Stimulated activated CD4-positive, alpha-beta T cell treated with anti-CD3 and anti-CD28 coated beads, Interleukin-4, amount 100 ng/mL, for 48 hours (primary cell): ENCODE results near the gene VRK3.
A peak's percentile ranks its signal among the peaks of the same experiment; 100 is the strongest.
"Not testable (repeated sequence)": the region's sequence is repeated elsewhere in the genome, so short reads cannot be mapped to it uniquely, and the experiment has no call there.

ENCODE experiments used
- DNase-seq, 2 donors: peaks; one replicate each; pipeline ENCODE4 v3.0.0-alpha.2; 2020; ENCODE audit warnings: low read depth in 2 of 2

Gene VRK3

DNA sequence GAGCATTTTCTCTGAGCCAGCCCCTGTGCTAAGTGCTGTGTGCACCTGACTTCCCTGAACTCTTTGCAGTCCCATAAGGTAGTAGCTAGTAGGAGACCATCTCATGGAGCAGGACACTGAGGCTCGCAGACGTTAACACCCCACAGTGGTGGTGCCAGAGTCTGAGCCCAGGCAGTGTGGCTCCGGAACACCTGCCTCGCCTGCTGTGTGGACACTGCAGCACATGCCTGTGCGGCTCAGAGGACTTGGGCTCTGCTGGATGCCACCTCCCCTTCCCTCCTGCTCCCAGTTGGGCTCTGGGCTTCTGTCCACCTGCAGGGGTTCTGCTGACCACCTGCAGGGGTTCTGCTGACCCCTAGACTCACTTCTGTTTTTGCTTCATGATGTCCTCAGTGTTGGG lies 37.2 kb downstream of the VRK3 start:
- no peak for DNase-seq

- DNase-seq, result peak; percentile 76 to 82
Observed at GRCh38 chr19:49987159-49987698, 37.9 kb downstream of the VRK3 start.

DNA sequence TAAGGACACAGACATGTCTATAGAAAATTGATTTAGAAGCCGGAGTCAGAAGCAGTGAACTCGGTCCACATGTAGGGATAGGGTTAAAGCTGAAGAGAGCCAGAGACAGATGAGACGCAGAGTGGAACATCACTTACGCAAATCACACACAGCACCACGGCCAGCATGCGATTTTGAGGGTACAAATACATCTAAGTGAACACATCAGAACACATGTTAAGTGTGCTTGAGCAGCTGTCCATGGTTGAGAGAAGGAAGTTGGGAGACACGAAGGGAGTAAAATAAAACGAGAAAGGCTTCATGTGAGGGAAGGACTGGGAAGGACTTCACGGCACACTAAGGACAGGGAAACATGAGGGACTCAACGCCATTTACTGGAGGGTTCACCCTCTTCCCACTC lies 38.8 kb downstream of the VRK3 start:
- no peak for DNase-seq

- DNase-seq, result no peak
Observed at GRCh38 chr19:49985871-49986270, 39.3 kb downstream of the VRK3 start.

DNA sequence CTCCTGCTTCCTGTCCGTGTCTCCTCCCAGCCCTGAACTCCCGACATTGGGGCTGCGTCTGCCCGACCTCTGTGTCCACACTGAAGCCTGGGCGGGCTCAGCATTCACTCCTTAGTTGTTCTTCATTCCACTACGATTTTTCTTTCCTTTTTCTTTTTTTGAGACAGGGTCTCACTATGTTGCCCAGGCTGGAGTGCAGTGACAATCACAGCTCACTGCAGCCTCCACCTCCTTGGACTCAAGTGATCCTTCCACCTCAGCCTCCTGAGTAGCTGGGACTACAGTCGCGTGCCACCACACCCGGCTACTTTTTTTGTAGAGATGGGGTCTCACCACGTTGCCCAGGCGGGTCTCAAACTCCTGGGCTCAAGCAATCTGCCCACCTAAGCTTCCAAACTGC lies 40.7 kb downstream of the VRK3 start:
- DNase-seq, result no peak

DNA sequence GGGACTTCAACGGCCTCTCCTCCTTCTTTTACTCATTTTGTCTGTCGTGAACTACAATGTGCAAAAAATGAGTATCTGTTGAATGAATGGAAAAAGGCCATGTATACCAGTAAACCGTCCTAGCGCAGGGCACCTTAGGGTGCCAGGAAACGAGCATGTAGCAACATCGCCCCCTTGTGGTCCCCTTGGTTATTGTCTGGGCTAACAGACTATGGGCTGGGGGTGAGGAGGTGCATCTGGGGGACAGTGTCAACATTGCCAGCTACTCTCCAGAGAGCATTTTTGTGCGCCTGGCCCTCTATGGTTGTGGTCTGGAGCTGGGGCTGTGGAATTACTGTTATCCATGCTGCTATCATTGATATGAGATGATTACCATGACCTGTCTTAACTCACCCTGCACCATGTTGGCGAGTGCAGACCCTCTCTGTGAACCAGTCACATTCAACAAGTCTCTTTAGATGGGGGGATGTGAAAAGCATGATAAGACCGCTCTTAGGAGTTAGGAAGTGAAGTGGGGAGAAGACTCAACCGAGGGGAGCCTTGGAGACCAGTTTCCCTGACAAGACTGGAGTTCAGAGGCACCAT lies 41.4 kb downstream of the VRK3 start:
- peak; percentile 68 to 85 for DNase-seq

- no peak for DNase-seq
Observed at GRCh38 chr19:49981603-49982593, 43.3 kb downstream of the VRK3 start.

GRCh38 chr19:49978324-49978723 lies 46.8 kb downstream of the VRK3 start:
- no peak for DNase-seq

DNA sequence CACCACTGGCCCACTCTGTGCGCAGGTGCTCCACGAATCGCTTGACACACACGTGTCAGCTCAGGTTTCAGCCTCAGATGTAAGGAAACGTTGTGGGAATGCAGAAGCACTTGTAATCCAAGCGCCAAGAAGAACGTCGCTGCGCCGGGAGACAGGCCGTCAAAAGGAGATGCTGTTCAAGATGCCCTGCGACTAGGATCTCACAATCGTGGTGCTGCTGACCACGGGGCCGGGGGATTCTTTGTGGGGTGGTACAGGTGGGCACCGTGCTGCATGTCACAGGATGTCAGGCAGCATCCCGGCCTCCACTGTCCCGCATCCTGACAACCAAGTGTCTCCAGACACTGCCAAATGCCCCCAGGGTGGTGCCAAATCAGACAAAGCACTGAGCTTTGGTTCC lies 47.3 kb downstream of the VRK3 start:
- DNase-seq, result no peak

DNA sequence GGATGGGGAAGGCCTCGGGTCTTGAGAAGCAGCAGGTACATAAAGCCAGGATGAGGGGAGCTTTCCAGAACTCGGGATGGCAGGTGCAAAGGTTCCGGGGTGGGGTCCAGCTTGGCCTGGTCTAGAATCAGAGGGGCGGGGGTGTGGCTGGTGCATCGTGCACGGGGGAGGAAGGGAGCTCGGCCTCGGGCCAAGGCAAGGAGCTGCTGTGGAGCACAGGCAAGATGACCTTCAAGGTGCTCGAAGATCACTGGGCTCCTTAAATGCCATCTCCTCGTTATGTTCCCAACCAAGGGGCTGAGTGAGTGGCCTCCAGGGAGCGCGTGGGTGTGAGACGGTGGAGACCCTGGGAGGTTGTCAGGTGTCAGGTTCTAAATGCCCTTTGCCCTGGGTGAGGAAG lies 48.1 kb downstream of the VRK3 start:
- DNase-seq, result no peak

DNA sequence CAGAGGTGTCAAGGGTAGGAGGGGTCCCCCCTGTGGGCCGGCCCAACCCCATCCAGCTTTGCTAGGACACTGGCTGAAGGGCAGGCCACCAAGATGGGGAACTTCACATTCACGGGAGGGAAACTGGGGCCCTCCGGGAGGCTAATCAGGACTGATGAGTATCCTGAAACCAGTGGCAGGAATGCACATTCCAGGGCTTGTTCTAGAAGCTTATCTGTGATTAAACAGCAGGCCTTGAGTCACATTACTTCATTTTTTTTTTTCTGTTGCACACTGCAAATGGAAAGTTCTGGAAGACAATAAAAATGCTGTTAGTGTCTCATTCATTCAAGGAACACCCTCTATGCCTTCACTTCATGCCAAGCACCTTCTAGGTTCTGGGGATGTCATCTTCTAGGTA lies 48.7 kb downstream of the VRK3 start:
- DNase-seq, result no peak

DNA sequence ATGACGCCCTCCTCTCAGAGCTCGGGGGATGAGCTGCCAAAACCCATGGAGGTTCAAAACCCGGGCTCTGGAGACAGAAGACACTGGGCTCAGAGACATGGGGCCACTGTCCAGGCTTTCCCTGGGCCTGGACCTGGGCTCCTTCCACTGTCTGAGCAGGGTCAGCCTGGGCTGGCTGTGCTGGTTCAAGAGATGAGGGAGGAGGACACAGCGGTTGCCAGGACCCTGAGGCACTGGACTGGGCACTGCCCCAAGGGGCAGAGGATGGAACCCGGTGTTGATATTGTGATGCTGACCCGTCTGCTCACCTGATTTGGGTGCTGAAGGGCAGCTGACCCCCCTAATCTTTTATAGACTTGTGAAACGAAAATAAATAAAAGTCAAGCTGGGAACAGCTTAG lies 50.1 kb downstream of the VRK3 start:
- DNase-seq, result no peak

GRCh38 chr19:49973987-49974386 lies 51.2 kb downstream of the VRK3 start:
- no peak for DNase-seq

GRCh38 chr19:49972841-49973240 lies 52.3 kb downstream of the VRK3 start:
- no peak for DNase-seq

- DNase-seq, result no peak
Observed at GRCh38 chr19:49971991-49972411, 53.2 kb downstream of the VRK3 start.

GRCh38 chr19:49969355-49969754 lies 55.8 kb downstream of the VRK3 start:
- DNase-seq, result not testable (repeated sequence)

DNA sequence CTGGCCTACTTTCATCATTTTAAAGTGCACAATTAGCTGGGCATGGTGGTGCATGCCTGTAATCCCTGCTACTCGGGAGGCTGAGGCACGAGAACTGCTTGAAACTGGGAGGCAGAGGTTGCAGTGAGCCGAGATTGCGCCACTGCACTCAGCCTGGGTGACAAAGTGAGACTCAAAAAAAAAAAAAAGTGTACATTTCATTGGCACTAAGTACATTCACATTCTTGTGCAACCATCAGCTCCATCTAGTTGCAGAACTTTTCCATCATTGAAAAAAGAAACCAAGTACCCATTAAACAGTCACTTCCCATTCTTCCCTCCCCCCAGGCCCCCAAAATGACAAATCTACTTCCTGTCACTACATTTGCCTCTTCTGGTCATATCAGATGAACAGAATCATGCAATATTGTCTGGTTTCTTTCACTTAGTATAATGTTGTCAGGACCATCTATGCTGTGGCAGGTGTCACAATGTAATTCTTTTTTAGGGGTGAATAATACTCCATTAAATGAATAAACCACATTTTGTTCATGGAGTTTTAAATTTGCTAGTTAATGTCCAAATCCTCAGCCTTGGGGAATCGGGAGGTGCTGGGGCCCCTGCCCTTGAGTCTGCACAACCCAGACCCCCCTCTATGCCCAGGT lies 56.8 kb downstream of the VRK3 start:
- no peak for DNase-seq

- not testable (repeated sequence) for DNase-seq
Observed at GRCh38 chr19:49960980-49961379, 64.2 kb downstream of the VRK3 start, which contains the start of gene SIGLEC11. TSS of gene SIGLEC11 (minus strand) at chr19:49961172. CDS start at chr19:49961081, 91 bp downstream.

- not testable (repeated sequence) for DNase-seq
Observed at GRCh38 chr19:49959892-49960291, 65.3 kb downstream of the VRK3 start.

GRCh38 chr19:49958596-49958995 lies 66.6 kb downstream of the VRK3 start:
- DNase-seq, result not testable (repeated sequence)

DNA sequence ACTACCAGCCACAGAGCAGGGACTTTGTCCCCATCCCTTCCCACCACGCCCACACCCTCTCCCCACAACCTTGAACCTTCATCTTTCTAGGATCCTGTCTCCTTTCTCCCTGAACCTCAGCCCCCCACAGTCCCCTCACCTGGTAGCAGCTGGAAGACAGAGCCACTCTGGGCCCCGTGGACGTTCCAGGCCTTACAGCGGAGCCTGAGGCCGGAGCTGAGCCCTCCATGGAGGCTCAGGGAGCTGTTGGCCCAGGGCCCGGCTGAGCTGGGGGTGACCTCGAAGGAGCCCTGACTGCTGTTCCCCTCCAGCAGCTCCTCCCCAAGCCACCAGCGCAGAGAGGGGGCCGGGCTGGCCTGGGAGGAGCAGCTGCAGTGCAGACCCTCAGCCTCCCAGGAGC lies 67.0 kb downstream of the VRK3 start:
- DNase-seq, result not testable (repeated sequence)

GRCh38 chr19:49957262-49957915 lies 67.8 kb downstream of the VRK3 start:
- no peak for DNase-seq
